NT2/D1 (cell line): ENCODE measurements around the gene FEZF2.
A peak's percentile ranks its signal among the peaks of the same experiment; 100 is the strongest.

Experiments used
- DNase-seq: peaks from one replicate; pipeline ENCODE4 v3.0.0-alpha.2; 2011; ENCODE audit warnings: low read depth, low spot score
- H3K27me3 ChIP-seq: 2 replicates; pipeline ENCODE4 v1.6.0; 2011; ENCODE audit warnings: mild to moderate bottlenecking; ENCODE audit not compliant: insufficient read length, insufficient read depth
- H3K36me3 ChIP-seq: 2 replicates; pipeline ENCODE4 v1.6.1; 2011; ENCODE audit warnings: mild to moderate bottlenecking, low read length, mixed read lengths; ENCODE audit not compliant: insufficient read depth, insufficient read length
- H3K4me1 ChIP-seq: 2 replicates; pipeline ENCODE4 v1.5.1; 2011; ENCODE audit not compliant: insufficient read depth, insufficient read length
- H3K4me3 ChIP-seq: 2 replicates; pipeline ENCODE4 v1.5.1; 2011; ENCODE audit warnings: low read depth; ENCODE audit not compliant: insufficient read length
- H3K9ac ChIP-seq: 2 replicates; pipeline ENCODE4 v1.6.0; 2011; ENCODE audit warnings: low read depth; ENCODE audit not compliant: insufficient read length
- H3K9me3 ChIP-seq: 2 replicates; pipeline ENCODE4 v1.5.1; 2011; ENCODE audit warnings: mild to moderate bottlenecking, low read length; ENCODE audit not compliant: insufficient read depth
- SUZ12 ChIP-seq: IDR thresholded peaks from 2 replicates; pipeline ENCODE4 v1.6.1; 2011; ENCODE audit not compliant: insufficient read length, insufficient read depth; ENCODE audit errors: extremely low read depth
- YY1 ChIP-seq: IDR thresholded peaks from 2 replicates; pipeline ENCODE4 v1.6.1; 2011; ENCODE audit not compliant: insufficient read length, insufficient read depth
- ZNF274 ChIP-seq: IDR thresholded peaks from 2 replicates; pipeline ENCODE4 v1.6.1; 2011; ENCODE audit warnings: mild to moderate bottlenecking, low read depth, low read length

FEZF2 gene

DNA sequence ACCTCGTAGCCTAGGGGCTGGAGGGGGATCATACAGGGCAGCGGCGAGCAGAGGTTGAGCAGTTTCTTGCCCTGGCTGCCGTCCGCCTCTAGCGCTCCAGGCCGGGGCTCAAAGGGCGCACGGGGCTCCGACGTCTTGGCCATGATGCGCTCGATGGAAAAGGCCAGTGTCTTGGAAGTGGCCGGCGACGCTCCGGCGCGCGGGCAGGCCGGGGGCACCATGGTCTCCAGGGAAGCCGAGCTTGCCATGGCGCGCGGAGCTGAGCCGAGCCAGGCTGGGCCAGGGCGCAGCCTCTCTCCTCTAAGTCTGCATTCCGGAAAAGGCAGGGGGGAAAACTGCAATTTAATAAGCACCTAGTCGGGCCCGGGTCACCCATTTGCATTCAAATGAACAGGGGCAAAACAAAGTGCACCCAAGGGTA lies 719 bp downstream of the FEZF2 start:
- Histone ChIP-seq H3K4me1 (peaks cover 20% of the 10 kb centered on the region), H3K4me3 (peak overlapping the region; percentile 21), H3K27me3 (peaks cover 100% of the 10 kb centered on the region), H3K36me3 (no peaks in the 10 kb centered on the region), H3K9ac (no peak overlapping the region), H3K9me3 (no peaks in the 10 kb centered on the region)
- no peak for DNase-seq
- TF ChIP-seq YY1 (no peak), SUZ12 (no peak), ZNF274 (no peak)

DNA sequence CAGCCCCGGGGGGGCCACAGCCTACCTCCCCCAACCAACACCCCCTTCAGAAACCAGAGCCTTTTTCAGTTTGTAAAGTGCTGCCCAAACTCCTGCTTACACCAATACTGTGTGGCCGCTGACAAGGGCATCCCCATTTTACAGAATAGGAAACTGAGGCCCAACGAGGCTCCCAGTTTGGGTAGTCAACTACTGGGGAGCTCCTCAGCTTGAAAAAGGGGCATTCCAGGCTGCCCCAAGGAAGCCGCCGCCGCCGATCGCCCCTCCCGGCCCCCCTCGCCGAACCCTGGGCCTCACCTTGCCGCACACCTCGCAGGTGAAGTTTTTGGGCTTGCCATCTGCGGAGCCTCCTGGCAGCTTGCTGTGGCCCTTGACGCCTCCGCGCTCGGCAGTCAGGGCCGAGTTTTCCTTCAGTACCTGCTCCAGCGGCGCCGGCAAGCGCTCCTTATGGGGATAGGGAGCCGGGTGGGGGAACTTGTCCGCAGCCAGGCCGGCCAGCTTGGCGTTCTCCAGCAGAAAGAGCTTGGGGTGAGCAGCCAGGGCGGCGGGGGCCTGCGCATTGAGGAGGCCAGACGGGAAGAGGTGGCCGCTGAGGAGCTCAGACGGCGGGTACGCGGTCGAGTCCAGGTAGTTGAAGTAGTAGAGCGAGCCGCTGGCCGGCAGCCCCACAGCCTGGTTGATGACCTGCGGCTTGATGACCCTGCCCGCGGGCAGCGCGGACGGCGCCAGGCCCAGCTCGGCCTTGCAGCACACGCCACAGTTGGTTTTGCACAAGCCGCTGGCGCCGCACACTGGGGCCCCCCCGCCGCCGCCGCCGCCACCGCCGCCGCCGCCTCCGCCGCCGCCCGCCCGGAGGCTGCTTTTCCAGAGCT lies 1.4 kb downstream of the FEZF2 start:
- Histone ChIP-seq H3K27me3 (peaks cover 100% of the 10 kb centered on the region), H3K4me3 (peak overlapping the region; percentile 9), H3K9me3 (no peaks in the 10 kb centered on the region), H3K36me3 (no peaks in the 10 kb centered on the region), H3K9ac (peak overlapping the region; percentile 8), H3K4me1 (peaks cover 22% of the 10 kb centered on the region)
- no peak for DNase-seq
- peak; percentile 52 for TF ChIP-seq SUZ12
- TF ChIP-seq YY1: no peak

DNA sequence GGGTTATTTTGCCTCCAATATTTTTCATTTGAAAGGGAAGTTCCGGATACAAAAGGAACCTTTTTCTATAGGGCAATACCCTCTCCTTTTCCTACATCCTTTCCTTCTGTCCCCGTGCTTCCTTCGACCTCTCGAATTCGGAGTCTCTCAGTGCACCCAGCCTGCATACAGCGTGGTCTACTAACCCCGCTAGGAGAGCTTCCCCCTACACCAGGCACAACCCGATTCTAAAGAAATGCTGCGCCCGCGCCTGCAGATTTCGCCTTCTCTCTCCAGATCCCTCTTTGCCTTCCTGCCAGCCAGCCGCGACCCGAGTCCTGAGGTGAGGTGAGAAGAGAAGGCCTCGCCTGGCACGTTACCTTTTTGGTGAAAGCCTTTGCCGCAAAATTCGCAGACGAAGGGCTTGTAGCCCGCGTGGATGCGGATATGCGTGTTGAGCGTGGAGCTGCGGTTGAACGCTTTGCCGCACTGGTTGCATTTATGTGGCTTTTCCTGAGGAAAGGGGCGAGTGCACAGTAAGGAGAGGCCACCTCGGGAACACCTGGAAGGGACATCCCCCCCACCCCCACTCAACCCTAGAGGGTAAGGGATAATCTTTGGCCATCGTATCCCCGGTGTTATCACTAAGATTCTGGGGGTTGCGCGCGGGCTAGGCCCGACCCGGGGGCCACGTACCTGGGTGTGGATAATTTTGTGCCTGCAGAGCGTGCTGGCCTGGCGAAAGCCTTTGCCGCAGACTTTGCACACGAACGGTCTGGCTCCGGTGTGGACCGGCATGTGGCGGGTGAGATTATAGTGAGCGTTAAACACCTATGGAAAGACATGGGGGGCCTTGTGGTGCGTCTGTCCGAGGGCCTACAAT lies 2.3 kb downstream of the FEZF2 start:
- TF ChIP-seq SUZ12: no peak
- TF ChIP-seq YY1: no peak
- no peak for TF ChIP-seq ZNF274
- H3K4me3 ChIP-seq: no peak overlapping the region
- H3K9ac ChIP-seq: peak overlapping the region; percentile 50
- peaks cover 25% of the 10 kb centered on the region for H3K4me1 ChIP-seq
- H3K36me3 ChIP-seq: no peaks in the 10 kb centered on the region
- no peaks in the 10 kb centered on the region for H3K9me3 ChIP-seq
- H3K27me3 ChIP-seq: peaks cover 100% of the 10 kb centered on the region
- DNase-seq: no peak

DNA sequence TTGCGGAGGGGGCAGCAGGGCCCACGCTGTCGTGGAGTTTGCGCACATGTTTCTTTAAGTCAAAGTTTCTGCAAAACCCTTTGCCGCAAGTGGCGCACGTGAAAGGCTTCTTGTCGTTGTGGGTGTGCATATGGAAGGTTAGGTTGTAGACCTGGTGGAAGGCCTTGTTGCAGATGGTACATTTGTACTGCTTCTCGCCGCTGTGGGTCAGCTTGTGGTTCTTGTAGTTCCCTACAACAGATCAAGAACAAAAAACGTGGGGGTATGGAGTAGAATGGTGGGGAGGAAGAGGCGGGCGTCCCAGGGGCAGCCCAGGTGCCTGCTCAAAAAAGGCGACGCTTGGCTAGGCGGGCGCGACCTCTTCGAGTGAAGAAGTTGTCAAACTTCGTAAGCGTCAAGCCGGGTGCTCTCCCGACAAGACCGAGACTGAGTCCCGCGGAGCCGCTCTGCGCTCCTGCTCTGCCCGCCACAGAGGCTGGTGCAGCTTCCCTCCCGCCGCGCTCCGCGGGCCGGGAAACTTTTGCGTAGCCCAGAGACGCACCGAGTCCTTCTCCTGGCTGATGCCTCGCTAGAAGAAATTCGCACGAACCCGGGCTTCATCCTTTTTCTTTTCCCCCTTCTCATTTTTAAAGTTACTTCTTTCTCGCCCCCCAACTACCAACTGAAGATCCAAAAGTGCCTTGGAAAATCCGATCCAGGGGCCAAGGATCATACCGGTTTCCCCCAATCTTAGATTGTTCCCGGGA lies 3.1 kb downstream of the FEZF2 start:
- Histone ChIP-seq H3K4me3 (no peak overlapping the region), H3K9me3 (no peaks in the 10 kb centered on the region), H3K4me1 (peaks cover 27% of the 10 kb centered on the region), H3K9ac (no peak overlapping the region), H3K27me3 (peaks cover 100% of the 10 kb centered on the region), H3K36me3 (no peaks in the 10 kb centered on the region)
- TF ChIP-seq SUZ12 (peak; percentile 99), YY1 (no peak)
- DNase-seq: no peak

DNA sequence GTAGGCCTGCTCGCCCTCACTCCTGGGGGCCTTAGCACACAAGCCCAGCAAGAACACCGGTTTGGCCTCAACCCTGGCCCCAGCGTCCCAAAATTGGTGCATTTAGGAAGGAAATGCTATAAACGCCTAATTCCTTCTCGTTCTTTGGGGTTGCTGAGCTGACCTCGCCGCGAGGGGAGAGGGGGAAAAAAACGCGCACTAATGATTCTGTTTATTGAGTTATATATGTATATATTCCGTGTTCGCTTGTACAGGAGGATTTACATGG lies 3.9 kb downstream of the FEZF2 start:
- peak overlapping the region; percentile 17 for H3K4me3 ChIP-seq
- DNase-seq: no peak
- TF ChIP-seq SUZ12 (no peak), YY1 (no peak), ZNF274 (no peak)
- H3K9me3 ChIP-seq: no peaks in the 10 kb centered on the region
- peak overlapping the region; percentile 29 for H3K9ac ChIP-seq
- H3K36me3 ChIP-seq: no peaks in the 10 kb centered on the region
- H3K27me3 ChIP-seq: peaks cover 100% of the 10 kb centered on the region
- H3K4me1 ChIP-seq: peaks cover 30% of the 10 kb centered on the region

DNA sequence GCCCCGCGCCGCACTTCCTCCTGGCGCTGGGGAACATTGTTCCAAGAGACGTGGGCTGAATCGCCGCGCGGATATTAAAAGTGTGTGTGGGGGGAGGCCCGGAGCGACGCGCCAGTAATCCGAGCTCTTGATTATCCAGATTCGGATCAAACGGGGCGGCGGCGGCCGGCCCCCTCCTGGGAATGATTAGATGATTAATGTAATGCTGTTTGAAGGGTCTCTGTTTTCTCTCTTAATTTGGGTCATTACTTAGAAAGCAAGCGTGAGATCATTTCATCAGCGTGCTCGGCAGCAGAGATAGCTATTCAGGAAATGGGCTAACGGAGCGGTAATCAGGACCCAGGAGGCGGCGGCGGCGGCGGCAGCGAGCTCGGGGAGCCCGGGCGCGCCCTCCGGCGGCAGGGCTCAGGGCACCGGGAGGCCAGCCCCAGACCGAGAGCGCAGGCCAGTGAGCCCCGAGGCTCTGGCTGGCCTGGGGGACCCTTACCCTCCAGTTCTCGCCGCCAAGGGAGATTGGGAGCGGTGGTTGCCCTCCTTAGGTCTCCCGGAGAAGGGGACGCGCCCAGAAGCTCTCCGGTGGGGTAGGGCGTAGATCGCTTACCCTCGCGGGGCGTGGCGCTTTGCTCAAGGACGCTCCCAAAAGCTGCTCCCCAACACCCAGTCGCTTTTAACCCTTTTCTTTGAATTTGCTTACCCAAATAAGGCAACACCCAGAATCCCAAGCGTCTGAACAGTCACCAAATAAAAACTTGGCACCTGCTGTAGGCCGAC lies 4.5 kb downstream of the FEZF2 start:
- Histone ChIP-seq H3K9ac (peak overlapping the region; percentile 29), H3K27me3 (peaks cover 100% of the 10 kb centered on the region), H3K4me1 (peaks cover 27% of the 10 kb centered on the region), H3K4me3 (peak overlapping the region; percentile 17), H3K36me3 (no peaks in the 10 kb centered on the region), H3K9me3 (no peaks in the 10 kb centered on the region)
- DNase-seq: no peak
- no peak for TF ChIP-seq ZNF274
- no peak for TF ChIP-seq SUZ12
- no peak for TF ChIP-seq YY1
